Measurements from ENCODE around the gene FRMD3.

The FRMD3 gene

GRCh38 chr9:83296123-83296522 is 242.1 kb downstream of the FRMD3 start:
- no peak overlapping the region for H3K4me3 ChIP-seq (ENCODE audit: low read depth, low read length)
- DNase-seq (ENCODE audit: low read depth), result no peak
- no peak for TF ChIP-seq CTCF (IDR thresholded peaks at IDR 0.05; ENCODE audit: low read depth, low read length, missing control alignments)

- no peak for DNase-seq (ENCODE audit: low read depth)
- no peak overlapping the region for H3K4me3 ChIP-seq (ENCODE audit: low read depth, low read length)
- no peak for TF ChIP-seq CTCF (IDR thresholded peaks at IDR 0.05; ENCODE audit: low read depth, low read length, missing control alignments)
Measured at GRCh38 chr9:83294816-83295215, 243.4 kb downstream of the FRMD3 start.

DNA sequence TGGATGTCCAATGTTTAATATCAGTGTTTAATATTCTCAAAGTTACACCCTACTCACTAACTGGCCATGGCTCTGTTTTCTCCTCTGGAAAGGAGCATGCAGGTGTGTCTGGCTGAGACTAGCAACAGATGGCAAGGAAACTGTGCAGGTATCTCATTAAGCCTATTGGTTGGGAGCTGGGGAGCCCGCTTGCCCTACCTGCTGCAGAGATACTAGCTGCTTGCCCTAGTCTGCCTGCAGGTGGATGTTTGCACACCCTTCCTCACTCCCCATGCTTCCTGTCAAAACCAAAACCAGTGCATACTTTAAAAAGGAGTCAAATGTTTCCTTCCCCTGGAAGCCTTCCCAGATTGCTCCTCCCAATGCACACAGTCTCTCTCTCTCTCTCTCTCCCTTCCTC is 247.0 kb downstream of the FRMD3 start:
- H3K4me3 ChIP-seq (ENCODE audit: low read depth, low read length), result no peak overlapping the region
- no peak for TF ChIP-seq CTCF (IDR thresholded peaks at IDR 0.05; ENCODE audit: low read depth, low read length, missing control alignments)
- DNase-seq (ENCODE audit: low read depth), result no peak

DNA sequence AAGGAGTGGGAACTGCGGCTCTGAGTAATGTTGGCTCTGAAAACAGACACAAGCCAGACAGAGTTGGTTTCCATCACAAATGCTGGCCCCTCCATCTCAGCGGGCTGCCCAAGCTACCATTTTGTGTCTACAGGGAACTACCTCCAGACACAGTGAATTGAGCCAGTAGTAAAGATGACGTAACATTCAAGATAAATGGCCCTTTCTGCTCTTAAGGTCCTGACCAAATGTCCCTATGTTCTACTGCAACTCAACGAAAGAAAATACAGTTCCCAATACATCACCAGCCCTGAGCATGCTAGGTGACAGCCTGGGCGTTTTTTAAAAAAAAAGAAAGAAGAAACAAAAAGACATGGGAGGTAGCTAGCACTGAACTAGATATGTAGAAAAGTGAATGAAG is 247.5 kb downstream of the FRMD3 start:
- H3K4me3 ChIP-seq (ENCODE audit: low read depth, low read length), result no peak overlapping the region
- TF ChIP-seq CTCF (IDR thresholded peaks at IDR 0.05; ENCODE audit: low read depth, low read length, missing control alignments), result no peak
- DNase-seq (ENCODE audit: low read depth), result no peak

DNA sequence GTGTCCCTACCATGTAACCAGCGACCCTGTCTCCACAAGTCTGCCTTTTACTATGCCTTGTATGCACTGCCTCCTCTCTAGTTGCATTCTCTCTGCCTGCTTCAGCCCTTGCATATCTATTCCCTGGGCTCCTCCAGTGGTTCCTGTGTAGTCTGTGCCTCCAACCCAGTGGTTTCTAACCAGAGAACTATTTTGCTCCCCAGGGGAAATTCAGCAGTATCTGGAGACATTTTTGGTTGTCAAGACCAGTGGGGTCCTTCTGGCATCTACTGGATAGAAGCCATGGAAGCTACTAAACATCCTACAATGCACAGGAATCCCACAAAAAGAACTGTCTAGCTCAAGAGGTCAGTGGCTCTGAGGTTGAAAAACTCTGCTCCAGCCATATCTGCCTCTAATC is 251.2 kb downstream of the FRMD3 start:
- TF ChIP-seq CTCF (IDR thresholded peaks at IDR 0.05; ENCODE audit: low read depth, low read length, missing control alignments), result no peak

DNA sequence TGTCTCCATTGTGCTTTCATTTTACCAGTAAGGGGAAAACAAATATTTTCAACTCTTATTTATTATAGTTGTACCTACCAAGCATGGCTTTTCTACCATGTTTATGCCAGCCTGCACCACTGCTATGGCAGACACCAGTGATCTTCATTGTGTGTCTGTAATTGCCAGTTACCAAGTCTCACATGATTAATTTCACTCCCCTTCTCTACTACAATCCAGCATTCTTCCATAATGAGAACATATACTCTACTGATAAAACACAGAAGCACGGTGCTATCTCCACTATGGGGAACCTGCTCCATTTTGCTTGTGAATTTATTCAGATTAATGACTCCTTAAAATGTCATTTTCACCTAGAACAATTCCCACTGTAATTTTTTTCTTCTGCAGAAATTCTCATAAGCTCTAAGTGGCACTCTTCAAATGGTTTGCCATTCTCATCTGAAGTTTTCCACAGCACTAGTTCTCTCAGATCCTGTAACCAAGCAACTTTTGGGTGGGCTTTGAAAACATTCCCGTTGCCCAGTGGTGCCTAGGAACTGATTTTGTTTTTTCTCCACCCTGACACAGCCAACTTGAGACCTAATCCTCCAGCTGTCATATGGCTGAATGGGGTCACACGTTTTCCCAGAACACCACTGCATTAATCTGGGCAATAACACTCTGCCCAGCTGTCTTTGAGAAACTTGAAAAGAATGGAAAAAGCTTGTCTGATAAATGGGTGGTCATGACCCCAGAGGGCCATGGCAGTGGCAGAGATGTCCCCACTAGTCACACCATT is 252.6 kb downstream of the FRMD3 start:
- H3K4me3 ChIP-seq (ENCODE audit: low read depth, low read length), result no peak overlapping the region
- TF ChIP-seq CTCF (IDR thresholded peaks at IDR 0.05; ENCODE audit: low read depth, low read length, missing control alignments), result no peak
- DNase-seq (ENCODE audit: low read depth), result no peak

More for the DNA sequence above, 251.2 kb downstream of the FRMD3 start:
- H3K4me3 ChIP-seq (ENCODE audit: low read depth, low read length), result no peak overlapping the region
- DNase-seq (ENCODE audit: low read depth), result no peak

- no peak for TF ChIP-seq CTCF (IDR thresholded peaks at IDR 0.05; ENCODE audit: low read depth, low read length, missing control alignments)
- no peak overlapping the region for H3K4me3 ChIP-seq (ENCODE audit: low read depth, low read length)
- no peak for DNase-seq (ENCODE audit: low read depth)
Measured at GRCh38 chr9:83284746-83285145, 253.5 kb downstream of the FRMD3 start.

All from GM12864 (cell line).